Measurements from ENCODE around the gene WDR43.

- no peak for TF ChIP-seq EZH2 (IDR thresholded peaks at IDR 0.05; ENCODE audit: borderline replicate concordance)
- TF ChIP-seq CTCF (IDR thresholded peaks at IDR 0.05; ENCODE audit: poor library complexity), result no peak
- TF ChIP-seq EZH2phosphoT487 (IDR thresholded peaks at IDR 0.05; ENCODE audit: low read depth, severe bottlenecking, unreplicated experiment), result no peak
Measured at GRCh38 chr2:28993206-28993960, 98.9 kb downstream of the WDR43 start.

All from hepatocyte (in vitro differentiated cells).